GM18867 (cell line): ENCODE results near the gene RPGRIP1L.

Source experiments
- ATAC-seq: cut with Tn5 transposase; IDR thresholded peaks from one replicate; pipeline ENCODE4 v1.9.1; 2021; ENCODE audit warnings: mild to moderate bottlenecking, moderate library complexity; ENCODE audit not compliant: unreplicated experiment

The RPGRIP1L gene

GRCh38 chr16:53703590-53704444 lies at the start of gene RPGRIP1L, which contains the start of gene FTO:
Gene RPGRIP1L (minus strand): TSS chr16:53703859. CDS start chr16:53700723, 3,136 bp downstream.
Gene FTO (plus strand): TSS chr16:53704156.
- ATAC-seq = peak; percentile 99

GRCh38 chr16:53753431-53753830 lies 49.8 kb upstream of the RPGRIP1L start:
- no peak for ATAC-seq

- ATAC-seq = no peak
Measured at GRCh38 chr16:53752560-53752959, 48.9 kb upstream of the RPGRIP1L start.

GRCh38 chr16:53745753-53746266 lies 42.2 kb upstream of the RPGRIP1L start:
- no peak for ATAC-seq

GRCh38 chr16:53745086-53745485 lies 41.4 kb upstream of the RPGRIP1L start:
- ATAC-seq = no peak

- no peak for ATAC-seq
Measured at GRCh38 chr16:53744449-53744848, 40.8 kb upstream of the RPGRIP1L start.

- no peak for ATAC-seq
Measured at GRCh38 chr16:53743149-53743566, 39.5 kb upstream of the RPGRIP1L start.

GRCh38 chr16:53741546-53741945 lies 37.9 kb upstream of the RPGRIP1L start:
- ATAC-seq = no peak

- ATAC-seq = no peak
Measured at GRCh38 chr16:53740933-53741531, 37.4 kb upstream of the RPGRIP1L start.

- ATAC-seq = no peak
Measured at GRCh38 chr16:53740476-53740875, 36.8 kb upstream of the RPGRIP1L start.

GRCh38 chr16:53737552-53737951 lies 33.9 kb upstream of the RPGRIP1L start:
- ATAC-seq = no peak

GRCh38 chr16:53736297-53736696 lies 32.6 kb upstream of the RPGRIP1L start:
- no peak for ATAC-seq

GRCh38 chr16:53734908-53735307 lies 31.2 kb upstream of the RPGRIP1L start:
- no peak for ATAC-seq

GRCh38 chr16:53732296-53732929 lies 28.8 kb upstream of the RPGRIP1L start:
- ATAC-seq = no peak

- ATAC-seq = no peak
Measured at GRCh38 chr16:53730693-53731092, 27.0 kb upstream of the RPGRIP1L start.

- ATAC-seq = no peak
Measured at GRCh38 chr16:53726625-53727024, 23.0 kb upstream of the RPGRIP1L start.

GRCh38 chr16:53721017-53721416 lies 17.4 kb upstream of the RPGRIP1L start:
- ATAC-seq = no peak

- no peak for ATAC-seq
Measured at GRCh38 chr16:53717577-53717976, 13.9 kb upstream of the RPGRIP1L start.

GRCh38 chr16:53715023-53715384 lies 11.3 kb upstream of the RPGRIP1L start:
- ATAC-seq = no peak

- ATAC-seq = no peak
Measured at GRCh38 chr16:53714205-53715022, 10.8 kb upstream of the RPGRIP1L start.
